ENCODE data around the gene RNU1-3. TPM values are rescaled to one million over a fixed set of nuclear protein-coding genes. Genes with fewer than 3 reads are reported as not detected.
A peak's percentile ranks its signal among the peaks of the same experiment; 100 is the strongest.
"Not testable (repeated sequence)": the region's sequence is repeated elsewhere in the genome, so short reads cannot be mapped to it uniquely, and the experiment has no call there.

Gene RNU1-3
- total RNA-seq, result 1,000 to 10,000 TPM; 2,937 to 3,261 (median 3,038) TPM
- 1,260 TPM for total RNA-seq (2013)

GRCh38 chr1:16666502-16667413, at the start of gene RNU1-3:
RNU1-3 (minus strand) TSS chr1:16666948.
- intact Hi-C loops (cut with micrococcal nuclease); H3K27me3 Mint-ChIP-seq (ENCODE audit: low read depth in 2 of 2): not testable (repeated sequence)
- no CpG with 5 or more reads among the region's 45 CpGs for WGBS (ENCODE audit: insufficient coverage)

GRCh38 chr1:16713480-16713879, 46.7 kb upstream of the RNU1-3 start:
- H3K27ac Mint-ChIP-seq; H3K4me1 Mint-ChIP-seq; H3K36me3 ChIP-seq (ENCODE audit: control insufficient read depth, insufficient read depth, low read length); H3K4me3 ChIP-seq (ENCODE audit: low read length); H3K36me3 Mint-ChIP-seq; ATAC-seq; H3K27me3 ChIP-seq (ENCODE audit: control insufficient read depth, insufficient read depth, low read length); H3K27ac ChIP-seq (ENCODE audit: low read length); H3K9me3 Mint-ChIP-seq; H3K4me3 Mint-ChIP-seq; H3K9me3 ChIP-seq (ENCODE audit: control insufficient read depth, insufficient read depth, low read length); DNase-seq; H3K4me1 ChIP-seq (ENCODE audit: control insufficient read depth, insufficient read depth, low read length); intact Hi-C loops (cut with micrococcal nuclease): not testable (repeated sequence)
- WGBS (ENCODE audit: insufficient coverage), result 93% methylated on average over 3 of the region's 10 CpGs
- H3K27me3 Mint-ChIP-seq (ENCODE audit: low read depth in 2 of 2), result peaks cover 9 to 11% of the 10 kb centered on the region in 2 donors

More at GRCh38 chr1:16666502-16667413, at the start of gene RNU1-3:
- H3K4me1 Mint-ChIP-seq; H3K4me3 ChIP-seq (ENCODE audit: low read length); DNase-seq; H3K36me3 Mint-ChIP-seq; H3K4me1 ChIP-seq (ENCODE audit: control insufficient read depth, insufficient read depth, low read length); H3K27me3 ChIP-seq (ENCODE audit: control insufficient read depth, insufficient read depth, low read length); H3K36me3 ChIP-seq (ENCODE audit: control insufficient read depth, insufficient read depth, low read length); H3K4me3 Mint-ChIP-seq; H3K27ac ChIP-seq (ENCODE audit: low read length); H3K9me3 ChIP-seq (ENCODE audit: control insufficient read depth, insufficient read depth, low read length); H3K9me3 Mint-ChIP-seq; H3K27ac Mint-ChIP-seq: not testable (repeated sequence)
- peak; percentile 94 to 100 (median 97) for ATAC-seq

GRCh38 chr1:16712984-16713383, 46.2 kb upstream of the RNU1-3 start:
- peaks cover 9 to 11% of the 10 kb centered on the region in 2 donors for H3K27me3 Mint-ChIP-seq (ENCODE audit: low read depth in 2 of 2)
- H3K9me3 ChIP-seq (ENCODE audit: control insufficient read depth, insufficient read depth, low read length); H3K36me3 ChIP-seq (ENCODE audit: control insufficient read depth, insufficient read depth, low read length); H3K27me3 ChIP-seq (ENCODE audit: control insufficient read depth, insufficient read depth, low read length); DNase-seq; H3K27ac ChIP-seq (ENCODE audit: low read length); H3K4me3 Mint-ChIP-seq; ATAC-seq; H3K36me3 Mint-ChIP-seq; H3K27ac Mint-ChIP-seq; H3K4me1 Mint-ChIP-seq; H3K9me3 Mint-ChIP-seq; H3K4me1 ChIP-seq (ENCODE audit: control insufficient read depth, insufficient read depth, low read length); intact Hi-C loops (cut with micrococcal nuclease); H3K4me3 ChIP-seq (ENCODE audit: low read length): not testable (repeated sequence)
- 90% methylated on average over 4 of the region's 6 CpGs for WGBS (ENCODE audit: insufficient coverage)

GRCh38 chr1:16712582-16712981, 45.8 kb upstream of the RNU1-3 start:
- H3K4me3 Mint-ChIP-seq; H3K4me3 ChIP-seq (ENCODE audit: low read length); H3K27ac ChIP-seq (ENCODE audit: low read length); H3K27ac Mint-ChIP-seq; H3K9me3 Mint-ChIP-seq; intact Hi-C loops (cut with micrococcal nuclease); H3K4me1 Mint-ChIP-seq; H3K36me3 ChIP-seq (ENCODE audit: control insufficient read depth, insufficient read depth, low read length); H3K9me3 ChIP-seq (ENCODE audit: control insufficient read depth, insufficient read depth, low read length); ATAC-seq; H3K27me3 Mint-ChIP-seq (ENCODE audit: low read depth in 2 of 2); H3K27me3 ChIP-seq (ENCODE audit: control insufficient read depth, insufficient read depth, low read length); DNase-seq; H3K4me1 ChIP-seq (ENCODE audit: control insufficient read depth, insufficient read depth, low read length); H3K36me3 Mint-ChIP-seq: not testable (repeated sequence)
- 84% methylated on average over 7 of the region's 14 CpGs for WGBS (ENCODE audit: insufficient coverage)

GRCh38 chr1:16712131-16712530, 45.4 kb upstream of the RNU1-3 start:
- WGBS (ENCODE audit: insufficient coverage), result 86% methylated on average over 3 of the region's 5 CpGs
- H3K9me3 ChIP-seq (ENCODE audit: control insufficient read depth, insufficient read depth, low read length); H3K27ac ChIP-seq (ENCODE audit: low read length); H3K36me3 Mint-ChIP-seq; ATAC-seq; H3K36me3 ChIP-seq (ENCODE audit: control insufficient read depth, insufficient read depth, low read length); H3K4me1 ChIP-seq (ENCODE audit: control insufficient read depth, insufficient read depth, low read length); DNase-seq; H3K4me3 Mint-ChIP-seq; intact Hi-C loops (cut with micrococcal nuclease); H3K4me1 Mint-ChIP-seq; H3K4me3 ChIP-seq (ENCODE audit: low read length); H3K27me3 Mint-ChIP-seq (ENCODE audit: low read depth in 2 of 2); H3K27me3 ChIP-seq (ENCODE audit: control insufficient read depth, insufficient read depth, low read length); H3K9me3 Mint-ChIP-seq; H3K27ac Mint-ChIP-seq: not testable (repeated sequence)

GRCh38 chr1:16710618-16711017, 43.9 kb upstream of the RNU1-3 start:
- H3K27ac ChIP-seq (ENCODE audit: low read length); H3K4me3 Mint-ChIP-seq; ATAC-seq; H3K36me3 ChIP-seq (ENCODE audit: control insufficient read depth, insufficient read depth, low read length); H3K4me1 ChIP-seq (ENCODE audit: control insufficient read depth, insufficient read depth, low read length); H3K9me3 Mint-ChIP-seq; H3K27me3 ChIP-seq (ENCODE audit: control insufficient read depth, insufficient read depth, low read length); H3K9me3 ChIP-seq (ENCODE audit: control insufficient read depth, insufficient read depth, low read length); DNase-seq; H3K4me3 ChIP-seq (ENCODE audit: low read length); H3K36me3 Mint-ChIP-seq; H3K27me3 Mint-ChIP-seq (ENCODE audit: low read depth in 2 of 2); H3K27ac Mint-ChIP-seq; H3K4me1 Mint-ChIP-seq; intact Hi-C loops (cut with micrococcal nuclease): not testable (repeated sequence)
- WGBS (ENCODE audit: insufficient coverage), result 86% methylated on average over 7 of the region's 13 CpGs
